ENCODE measurements around the gene BRINP3.

Gene BRINP3

GRCh38 chr1:190172651-190173430 is 304.8 kb downstream of the BRINP3 start:
- H3K4me1 ChIP-seq (ENCODE audit: control insufficient read depth, insufficient read depth, low read length): no peaks in the 10 kb centered on the region
- H3K4me3 ChIP-seq (ENCODE audit: low read depth, low read length): no peak overlapping the region
- no peaks in the 10 kb centered on the region for H3K36me3 ChIP-seq (ENCODE audit: control insufficient read depth in 2 of 2, insufficient read depth in 1 of 2, low read length in 2 of 2)
- TF ChIP-seq ZNF514 (tag by site-specific recombination; IDR thresholded peaks at IDR 0.05): no peak
- no peak for TF ChIP-seq ZNF202 (tag by site-specific recombination; IDR thresholded peaks at IDR 0.05; ENCODE audit: borderline replicate concordance)
- TF ChIP-seq ZNF558 (tag by site-specific recombination; IDR thresholded peaks at IDR 0.05): no peak
- no peak for TF ChIP-seq PRDM10 (tag by site-specific recombination; IDR thresholded peaks at IDR 0.05)
- no peak for TF ChIP-seq ZNF311 (tag by site-specific recombination; IDR thresholded peaks at IDR 0.05; ENCODE audit: borderline replicate concordance)
- TF ChIP-seq ZNF19 (tag by site-specific recombination; IDR thresholded peaks at IDR 0.05; ENCODE audit: low read depth): no peak
- H3K27ac ChIP-seq (ENCODE audit: extremely low read depth, low read depth, low read length): no peak overlapping the region
- ChIA-PET CTCF (interaction anchor here (0.6 kb wide), 1 partner anchor 488 kb away, joined by 4 read pairs; no protein-coding TSS in a partner anchor), POLR2A (no interaction called here)
- H3K9me3 ChIP-seq (ENCODE audit: control insufficient read depth, insufficient read depth, low read depth, low read length): no peaks in the 10 kb centered on the region

GRCh38 chr1:190170321-190170720 is 307.3 kb downstream of the BRINP3 start:
- Histone ChIP-seq H3K36me3 (ENCODE audit: control insufficient read depth in 2 of 2, insufficient read depth in 1 of 2, low read length in 2 of 2) (no peaks in the 10 kb centered on the region), H3K27ac (ENCODE audit: extremely low read depth, low read depth, low read length) (no peak overlapping the region), H3K9me3 (ENCODE audit: control insufficient read depth, insufficient read depth, low read depth, low read length) (no peaks in the 10 kb centered on the region), H3K4me3 (ENCODE audit: low read depth, low read length) (no peak overlapping the region), H3K4me1 (ENCODE audit: control insufficient read depth, insufficient read depth, low read length) (no peaks in the 10 kb centered on the region)
- ChIA-PET CTCF (no interaction called here), POLR2A (no interaction called here)
- no peak for TF ChIP-seq ZNF785 (tag by site-specific recombination; IDR thresholded peaks at IDR 0.05)
- TF ChIP-seq ZSCAN23 (tag by site-specific recombination; IDR thresholded peaks at IDR 0.05): no peak
- TF ChIP-seq ZNF302 (tag by site-specific recombination; IDR thresholded peaks at IDR 0.05; ENCODE audit: low read depth): no peak
- TF ChIP-seq HOXA7 (CRISPR knock-in tag; IDR thresholded peaks at IDR 0.05; ENCODE audit: borderline replicate concordance): no peak
- TF ChIP-seq ZNF677 (tag by site-specific recombination; IDR thresholded peaks at IDR 0.05): no peak
- no peak for TF ChIP-seq ZBTB17 (tag by site-specific recombination; IDR thresholded peaks at IDR 0.05)
- TF ChIP-seq PBX3 (CRISPR knock-in tag; IDR thresholded peaks at IDR 0.05): no peak
- no peak for TF ChIP-seq KLF17 (tag by site-specific recombination; IDR thresholded peaks at IDR 0.05)
- TF ChIP-seq ZNF398 (tag by site-specific recombination; IDR thresholded peaks at IDR 0.05): no peak
- TF ChIP-seq ZNF658 (tag by site-specific recombination; IDR thresholded peaks at IDR 0.05): no peak
- TF ChIP-seq TCF7L2 (IDR thresholded peaks at IDR 0.05; ENCODE audit: borderline replicate concordance, low read depth, low read length): no peak

All from HEK293 (cell line).